ENCODE measurements around the gene OPN1SW. TPM values are rescaled to one million over a fixed set of nuclear protein-coding genes. Genes with fewer than 3 reads are reported as not detected.
A peak's percentile ranks its signal among the peaks of the same experiment; 100 is the strongest.

Gene OPN1SW
- total RNA-seq, 1 experiment from 2014 or later, result not detected

DNA sequence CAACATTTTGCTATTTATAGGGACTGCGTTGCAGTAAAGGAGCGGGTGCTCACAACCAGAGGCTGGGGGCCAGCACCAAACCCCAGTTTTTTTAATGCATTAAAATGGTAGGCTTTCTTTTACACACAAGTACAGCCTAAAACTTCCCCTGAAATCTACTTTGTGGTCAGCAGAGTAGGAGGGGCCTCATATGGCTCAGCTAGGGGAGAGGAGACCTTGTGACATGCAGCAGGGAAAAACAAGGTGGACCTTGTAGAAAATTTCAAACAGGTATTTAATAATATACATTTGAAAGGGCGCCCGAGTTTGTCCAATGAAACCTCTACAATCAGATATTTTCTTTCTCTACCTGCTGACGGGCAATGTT lies 17.6 kb upstream of the OPN1SW start:
- DNase-seq (ENCODE audit: low spot score), result no peak

DNA sequence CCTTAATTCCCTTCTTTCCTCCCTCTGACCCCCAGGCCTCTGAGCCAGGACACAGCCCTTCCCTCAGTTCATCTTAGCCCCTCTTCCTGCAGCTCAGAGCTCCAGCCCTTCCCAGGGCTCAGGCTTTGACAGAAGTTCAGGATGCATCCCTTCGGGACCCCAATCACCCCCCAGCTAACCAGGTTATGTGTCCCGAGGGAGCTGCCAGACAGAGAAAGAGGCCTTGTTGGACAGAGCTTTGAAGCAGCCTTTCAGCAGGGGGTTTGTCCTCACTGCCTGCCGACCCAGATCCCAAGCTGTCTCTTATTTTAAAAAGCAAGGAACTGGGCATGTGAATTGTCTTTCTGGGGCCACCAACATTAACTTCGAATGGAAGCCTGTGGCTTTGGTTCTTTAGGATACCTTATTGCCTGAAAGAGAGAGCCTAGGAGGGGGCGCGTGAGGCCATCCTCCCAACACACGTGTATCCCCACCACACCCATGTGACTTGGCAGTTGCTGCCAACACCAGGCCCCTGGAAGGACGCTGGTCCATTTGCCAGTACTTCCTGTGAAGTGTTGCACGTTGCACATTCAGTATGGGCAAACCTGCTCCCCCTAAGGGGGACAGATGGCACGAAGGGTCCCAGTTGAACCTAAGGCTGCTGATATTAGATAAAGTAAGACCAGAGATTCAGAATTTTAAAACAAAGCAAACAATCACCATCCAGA lies 17.0 kb upstream of the OPN1SW start:
- no peak for DNase-seq (ENCODE audit: low spot score)

DNA sequence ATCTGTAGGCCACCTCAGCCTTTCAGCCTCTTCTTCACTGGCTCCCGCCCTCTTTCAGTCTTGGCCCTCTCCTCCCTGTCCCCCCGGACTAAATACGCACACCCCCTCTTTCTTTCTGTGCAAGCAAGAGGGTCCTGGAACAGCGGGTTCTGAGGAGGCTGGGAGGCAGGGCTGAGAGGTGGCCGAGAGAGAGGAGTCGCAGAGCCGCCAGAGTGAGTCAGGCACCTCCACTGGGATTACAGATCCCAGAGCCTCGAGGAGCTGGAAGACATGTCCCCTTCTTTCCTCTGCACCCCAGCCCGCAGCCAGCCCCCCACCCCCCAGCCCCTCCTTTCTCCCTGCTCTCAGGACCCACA lies 16.4 kb upstream of the OPN1SW start:
- no peak for DNase-seq (ENCODE audit: low spot score)

DNA sequence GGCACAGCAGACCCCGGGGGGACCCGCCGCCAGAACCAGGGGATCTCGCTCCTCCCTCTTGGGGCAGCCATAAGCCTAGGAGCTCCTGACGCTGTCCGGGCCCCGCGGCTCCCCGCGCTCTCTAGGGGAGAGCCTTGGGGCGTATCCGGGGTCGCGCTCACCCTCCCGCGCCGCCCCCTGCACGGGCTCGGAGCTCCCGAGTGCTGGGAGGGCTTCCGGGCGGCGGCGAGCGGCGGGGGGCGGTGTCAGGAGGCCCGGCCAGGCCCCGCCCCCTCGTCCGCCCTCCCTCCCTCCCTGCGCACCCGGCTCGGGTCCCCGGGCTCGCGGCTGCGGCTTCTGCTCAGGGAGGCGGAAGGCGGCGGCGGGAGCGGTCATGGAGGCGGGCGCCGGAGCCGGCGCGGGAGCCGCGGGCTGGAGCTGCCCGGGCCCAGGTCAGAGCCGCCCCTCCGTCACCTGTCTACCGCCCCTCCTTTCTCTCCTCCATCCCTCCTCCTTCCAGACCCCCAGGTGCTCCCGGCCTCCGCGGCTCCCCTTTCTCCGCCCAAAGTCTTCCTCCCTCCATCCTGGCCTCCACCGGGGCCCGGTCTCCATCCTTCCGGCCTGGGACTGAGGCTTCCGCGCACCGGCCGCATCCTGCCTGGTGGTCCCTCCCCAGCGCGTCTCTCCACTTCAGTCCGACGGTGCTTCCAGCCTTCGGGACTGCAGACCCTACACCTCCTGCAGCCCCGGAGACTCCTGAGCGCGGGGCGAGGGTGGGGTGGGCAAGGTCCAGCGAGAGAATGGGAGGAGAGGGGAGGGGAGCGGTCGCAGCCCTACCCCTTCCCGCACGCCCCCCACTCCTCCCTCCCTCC lies 15.8 kb upstream of the OPN1SW start, which contains the start of gene CCDC136:
Gene CCDC136, plus strand, starts transcription at position 848 of the 851 bp plus-strand sequence. CDS start 444 bp downstream, outside the sequence.
- DNase-seq (ENCODE audit: low spot score), result peak; percentile 40

DNA sequence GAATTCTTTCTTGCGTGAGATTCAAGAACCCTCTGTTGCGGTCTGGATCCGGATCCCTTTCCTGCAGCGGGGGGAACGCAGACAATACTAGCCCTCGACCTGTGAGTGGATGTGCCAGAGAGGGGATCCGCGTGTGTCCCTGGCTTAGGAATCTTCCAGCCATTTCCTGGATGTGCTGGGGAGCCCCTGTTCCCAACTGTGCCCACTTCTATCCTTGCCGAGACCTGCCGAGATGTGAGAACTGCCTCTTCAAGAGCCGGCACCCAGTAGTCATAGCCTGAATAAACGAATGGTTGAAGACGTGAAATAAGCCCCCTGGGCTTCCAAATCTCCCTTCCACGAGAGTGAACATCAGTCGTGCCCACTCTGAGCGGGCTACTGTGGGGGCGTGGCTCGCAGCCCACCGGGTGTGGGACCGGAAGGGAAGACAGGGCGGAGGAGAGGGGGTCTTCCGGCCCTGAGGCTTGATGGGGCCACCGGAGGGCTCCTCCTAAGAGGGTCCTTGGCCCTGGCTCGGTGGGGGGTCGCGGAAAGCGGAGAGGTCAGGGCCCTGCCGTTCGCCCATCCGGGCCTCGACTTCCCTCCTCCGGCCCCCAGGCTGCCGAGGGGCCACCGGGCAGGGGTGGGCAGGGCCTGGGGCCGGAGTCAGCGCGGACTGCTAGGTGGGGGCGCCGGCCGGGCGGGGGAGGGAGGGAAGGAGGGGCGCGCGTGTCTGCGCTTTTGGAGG lies 14.9 kb upstream of the OPN1SW start:
- no peak for DNase-seq (ENCODE audit: low spot score)

DNA sequence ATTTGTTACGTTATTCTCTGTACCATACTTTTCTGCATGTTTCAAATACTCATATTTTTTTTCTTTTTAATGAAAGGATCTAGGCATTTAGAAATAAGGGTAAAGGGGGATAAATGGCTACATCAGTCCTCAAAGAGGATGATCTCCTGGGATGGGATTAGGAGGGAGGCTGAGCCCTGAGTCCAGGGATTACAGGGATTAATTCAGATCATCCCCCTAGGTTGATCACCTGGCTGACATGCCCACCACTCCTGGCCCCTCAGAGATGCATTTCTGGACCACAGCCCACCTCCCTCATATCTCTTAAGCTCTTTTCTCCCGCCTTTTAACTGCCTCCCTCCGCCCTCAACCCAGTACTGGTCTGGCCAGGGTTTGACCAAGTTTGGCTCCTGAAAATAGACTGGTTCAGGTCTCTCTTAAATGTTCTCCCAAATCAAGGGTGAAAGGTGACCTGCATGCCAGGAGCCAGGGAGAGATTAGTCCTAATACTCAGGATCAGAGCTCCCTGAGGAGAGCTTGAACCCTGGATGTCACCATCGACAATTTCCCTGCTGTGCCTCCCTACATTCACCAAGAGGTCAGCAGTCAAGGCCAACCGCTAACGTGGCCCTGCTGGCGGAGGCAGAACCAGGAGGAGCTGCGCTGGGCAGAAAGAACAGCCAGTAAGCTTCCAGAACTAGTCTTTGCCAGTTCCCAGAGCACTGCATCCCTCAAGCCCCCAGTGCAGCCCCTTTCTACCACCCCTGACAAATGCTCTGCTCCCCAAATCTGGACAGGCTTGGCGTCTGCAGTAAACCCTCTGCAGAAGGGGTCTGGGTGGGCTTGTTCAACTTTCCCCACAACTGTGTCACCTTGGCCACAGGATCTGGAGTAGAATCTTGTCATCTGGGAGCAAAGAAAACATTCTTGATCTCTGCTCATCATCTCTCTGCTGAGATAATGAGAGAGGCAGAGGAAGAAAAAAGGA lies 13.1 kb upstream of the OPN1SW start:
- DNase-seq (ENCODE audit: low spot score), result no peak

DNA sequence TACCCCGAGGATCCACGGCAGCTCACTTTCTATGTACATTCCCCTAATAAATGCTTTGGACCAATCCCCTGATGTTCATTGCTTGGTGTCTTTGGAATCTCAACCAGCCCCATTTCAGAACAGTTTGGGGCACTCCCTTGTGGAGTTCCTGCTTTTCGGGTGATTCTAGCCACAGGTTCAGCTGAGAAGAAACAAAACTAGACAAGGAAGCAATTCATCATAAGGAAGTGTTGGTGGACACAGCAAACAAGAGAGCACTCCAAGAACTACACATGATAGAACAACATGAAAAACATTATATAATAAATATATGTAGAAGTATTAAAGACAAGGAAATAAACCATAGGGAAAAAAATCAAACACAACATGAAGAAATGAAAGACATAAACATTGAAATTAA lies 10.1 kb upstream of the OPN1SW start:
- DNase-seq (ENCODE audit: low spot score), result no peak

DNA sequence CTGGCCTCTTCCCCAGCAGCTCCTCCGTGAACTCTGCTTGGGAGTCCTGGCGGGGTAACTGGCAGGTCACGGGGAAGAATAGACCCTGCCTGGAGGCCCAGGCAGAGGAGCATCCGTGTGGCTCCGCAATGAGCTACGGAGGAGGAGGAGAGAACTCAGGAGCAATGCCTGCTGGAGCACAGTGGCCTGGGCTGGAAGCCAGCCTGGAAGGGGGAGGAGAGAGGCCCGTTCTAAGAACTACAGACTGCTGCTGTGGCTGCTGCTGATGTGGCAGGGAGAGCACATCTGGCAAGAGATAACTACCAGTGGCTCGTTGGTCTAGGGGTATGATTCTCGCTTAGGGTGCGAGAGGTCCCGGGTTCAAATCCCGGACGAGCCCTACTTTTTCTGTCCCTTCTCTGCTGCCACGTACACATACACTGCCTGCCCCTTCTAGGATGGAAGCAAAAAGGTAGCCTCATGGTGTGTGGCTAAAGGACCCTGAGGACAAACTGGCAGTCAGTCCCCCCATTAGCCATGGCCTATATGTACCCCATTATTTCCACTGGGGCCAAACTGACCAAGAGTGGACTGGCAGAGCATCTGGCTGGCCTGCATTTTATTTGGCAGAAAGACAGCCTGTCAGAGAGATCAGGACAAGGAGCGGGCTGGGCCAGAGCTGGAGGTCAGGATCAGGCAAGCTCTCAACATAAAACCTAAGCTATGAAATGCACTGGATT lies 7.7 kb upstream of the OPN1SW start:
- peak; percentile 13 for DNase-seq (ENCODE audit: low spot score)

DNA sequence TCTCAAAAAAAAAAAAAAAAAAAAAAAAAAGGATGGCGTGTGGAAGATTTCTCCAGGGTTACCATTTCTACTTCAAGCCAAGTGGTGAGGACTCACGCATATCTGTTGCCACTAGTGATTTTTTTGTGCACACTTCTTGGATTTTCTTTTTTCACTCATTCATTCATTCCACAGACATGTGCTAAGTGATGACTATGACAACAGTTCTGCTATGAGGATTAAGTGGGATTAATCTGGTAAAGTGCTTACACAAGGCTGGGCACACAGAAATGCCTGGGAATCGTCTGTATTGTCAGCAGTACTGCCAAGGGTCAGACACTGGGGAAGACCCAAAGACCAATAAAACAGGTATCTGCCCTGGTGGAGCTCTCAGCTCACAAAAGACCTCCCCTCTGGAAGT lies 6.3 kb upstream of the OPN1SW start:
- DNase-seq (ENCODE audit: low spot score), result no peak

DNA sequence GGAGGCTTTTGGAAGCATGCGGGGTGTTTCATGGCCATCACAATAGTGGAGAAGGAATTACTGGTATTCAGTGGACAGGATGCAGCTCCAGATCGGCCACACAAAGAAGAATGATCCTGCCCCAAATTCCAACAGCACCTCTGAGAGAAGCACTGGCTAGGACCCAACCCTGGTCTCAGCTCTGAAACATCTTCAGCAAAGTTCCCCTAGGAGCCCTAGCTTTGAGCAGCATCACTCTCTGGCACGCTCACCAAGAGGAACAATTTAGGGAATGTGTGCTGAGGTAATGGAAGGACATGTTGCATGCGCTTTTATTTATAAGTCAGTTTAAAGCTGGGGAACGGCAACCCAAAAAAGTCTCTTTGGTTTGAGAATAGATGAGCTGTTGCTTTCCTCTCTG lies 5.5 kb upstream of the OPN1SW start:
- no peak for DNase-seq (ENCODE audit: low spot score)

DNA sequence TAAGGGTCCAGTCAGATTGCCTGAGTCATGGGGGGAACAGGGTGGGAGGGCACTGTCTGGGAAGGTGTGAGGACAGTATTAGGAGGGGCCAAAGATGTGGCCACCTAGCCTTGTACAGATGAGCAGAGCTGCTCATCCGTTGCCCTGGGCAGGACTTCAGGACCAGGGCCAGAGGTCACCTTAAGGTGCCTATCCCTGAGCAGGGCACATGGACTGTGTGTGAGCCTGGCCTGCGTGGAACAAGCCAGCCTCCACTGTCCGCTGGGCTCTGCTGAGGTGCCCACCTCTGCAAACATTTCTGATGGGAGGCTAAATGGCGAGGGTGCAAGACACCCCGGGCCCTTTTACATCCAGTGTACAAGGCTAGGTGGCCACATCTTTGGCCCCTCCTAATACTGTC lies 3.4 kb upstream of the OPN1SW start:
- DNase-seq (ENCODE audit: low spot score), result no peak

DNA sequence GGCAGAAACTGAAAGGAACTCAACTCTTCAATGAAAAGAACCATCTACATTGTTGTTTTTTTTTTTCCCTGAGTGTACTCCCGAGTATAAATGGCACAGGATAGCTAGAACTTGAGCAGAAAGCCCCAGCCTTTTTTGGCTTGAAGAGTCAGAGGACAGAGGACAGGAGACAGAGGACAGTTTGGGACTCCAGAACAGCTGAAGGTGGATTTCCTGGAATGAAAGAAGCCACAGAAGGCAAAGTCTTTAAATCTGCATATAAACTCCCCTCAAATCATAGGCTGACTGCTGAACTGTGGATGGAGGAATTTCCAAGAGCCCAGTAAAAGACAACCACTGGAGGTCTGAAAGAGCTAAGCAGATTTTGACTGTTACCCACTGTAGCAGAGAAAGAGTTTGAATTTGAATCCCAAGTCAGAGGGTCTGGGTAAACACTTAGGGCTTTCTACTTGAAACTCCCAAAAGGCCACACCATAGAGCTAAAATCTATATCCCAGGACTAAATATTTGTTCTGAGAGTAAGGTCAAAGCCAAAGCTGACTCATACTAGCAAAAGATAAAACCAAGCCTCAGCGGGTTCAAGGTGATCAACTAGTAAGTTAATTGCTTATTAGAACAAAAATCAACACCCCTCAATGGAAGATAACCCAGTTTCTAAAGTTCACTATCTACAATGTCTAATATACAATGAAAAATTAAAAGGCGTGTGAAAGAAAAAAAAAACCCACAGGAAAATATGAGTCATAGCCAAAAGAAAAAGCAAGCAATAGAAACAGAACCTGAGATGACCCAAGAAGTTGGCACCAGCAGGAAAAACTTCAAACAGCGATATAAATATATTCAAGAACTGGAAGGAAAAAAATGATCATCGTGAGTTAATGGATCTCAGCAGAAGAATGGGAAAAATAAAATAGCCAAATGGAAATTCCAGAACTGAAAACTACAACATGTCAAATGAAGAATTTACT lies 1.8 kb upstream of the OPN1SW start:
- DNase-seq (ENCODE audit: low spot score), result peak; percentile 15

DNA sequence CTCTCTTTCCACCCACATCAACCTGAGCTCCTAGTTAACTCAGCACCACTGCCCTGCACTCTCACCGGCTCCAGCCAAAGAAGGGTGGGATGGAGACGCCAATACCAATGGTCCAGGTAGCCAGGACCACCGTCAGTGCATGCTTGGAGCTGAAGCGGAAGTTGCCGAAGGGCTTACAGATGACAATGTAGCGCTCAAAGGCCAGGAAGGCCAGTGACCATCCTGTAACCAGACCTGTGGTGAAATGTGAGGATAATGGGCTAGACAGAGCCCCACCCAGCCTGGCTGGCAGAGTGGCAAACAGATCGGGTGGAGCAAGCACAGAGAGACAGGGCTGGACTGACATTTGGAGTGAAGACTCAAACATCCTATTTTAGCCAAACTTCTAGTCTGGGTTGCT lies 673 bp downstream of the OPN1SW start:
- no peak for DNase-seq (ENCODE audit: low spot score)

DNA sequence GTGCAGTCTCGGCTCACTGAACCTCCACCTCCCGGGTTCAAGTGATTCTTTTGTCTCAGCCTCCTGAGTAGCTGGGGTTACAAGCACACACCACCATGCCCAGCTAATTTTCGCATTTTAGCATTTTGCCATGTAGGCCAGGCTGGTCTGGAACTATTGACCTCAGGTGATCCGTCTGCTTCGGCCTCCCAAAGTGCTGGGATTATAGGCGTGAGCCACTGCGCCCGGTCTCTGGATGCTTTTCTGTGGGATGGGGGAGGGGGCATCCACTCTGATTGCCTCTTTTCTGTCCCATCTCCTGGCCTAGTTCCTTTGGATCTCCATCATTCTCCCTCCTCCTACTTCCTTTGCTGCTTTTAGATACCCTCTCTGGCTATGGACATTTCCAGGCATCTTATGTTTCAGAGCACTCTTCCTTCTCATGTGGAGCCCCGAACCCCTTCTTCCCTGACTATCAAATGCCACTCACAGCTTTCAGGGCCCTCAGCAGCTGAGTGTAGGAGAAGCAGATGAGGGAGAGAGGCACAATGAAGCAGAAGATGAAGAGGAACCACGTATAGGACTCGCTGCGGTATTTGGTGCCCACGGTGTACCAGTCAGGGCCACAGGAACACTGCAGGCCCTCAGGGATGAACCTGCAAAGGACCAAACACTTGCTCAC lies 1.4 kb downstream of the OPN1SW start:
- DNase-seq (ENCODE audit: low spot score), result no peak

DNA sequence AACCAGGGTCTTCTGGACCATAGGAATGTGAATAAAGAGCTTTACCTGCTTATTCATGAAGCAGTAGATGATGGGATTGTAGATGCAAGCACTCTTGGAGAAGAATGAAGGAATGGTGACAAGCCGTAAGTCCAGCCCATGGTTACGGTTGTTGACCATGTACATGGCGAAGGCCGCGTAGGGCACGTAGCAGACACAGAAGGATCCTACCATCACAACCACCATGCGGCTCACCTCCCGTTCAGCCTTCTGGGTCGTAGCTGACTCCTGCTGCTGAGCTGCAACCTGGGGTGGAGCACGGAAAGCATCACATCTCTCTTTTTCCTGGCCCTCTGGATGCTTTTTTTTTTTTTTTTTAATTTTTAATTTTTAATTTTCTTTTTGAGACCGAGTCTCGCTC lies 2.0 kb downstream of the OPN1SW start:
- DNase-seq (ENCODE audit: low spot score), result no peak

DNA sequence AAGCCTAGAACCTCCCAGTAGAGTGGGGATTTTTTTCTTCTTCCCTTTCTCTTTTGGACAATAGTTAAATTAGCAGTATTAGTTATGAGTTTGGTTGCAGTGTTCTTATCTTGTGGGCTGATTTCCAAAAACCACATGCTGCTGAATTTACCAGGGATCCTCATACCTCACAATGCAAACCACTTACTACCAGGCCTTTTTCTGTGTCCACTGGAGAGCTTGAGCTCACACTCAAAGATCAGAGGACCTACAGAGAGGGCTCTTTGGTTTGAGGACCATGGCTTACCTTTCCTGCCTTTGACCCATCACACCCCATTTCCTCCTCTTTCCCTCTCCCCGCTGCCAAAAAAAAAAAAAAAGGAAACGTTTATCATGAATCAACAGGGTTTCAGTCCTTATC lies 5.4 kb downstream of the OPN1SW start:
- DNase-seq (ENCODE audit: low spot score), result no peak

DNA sequence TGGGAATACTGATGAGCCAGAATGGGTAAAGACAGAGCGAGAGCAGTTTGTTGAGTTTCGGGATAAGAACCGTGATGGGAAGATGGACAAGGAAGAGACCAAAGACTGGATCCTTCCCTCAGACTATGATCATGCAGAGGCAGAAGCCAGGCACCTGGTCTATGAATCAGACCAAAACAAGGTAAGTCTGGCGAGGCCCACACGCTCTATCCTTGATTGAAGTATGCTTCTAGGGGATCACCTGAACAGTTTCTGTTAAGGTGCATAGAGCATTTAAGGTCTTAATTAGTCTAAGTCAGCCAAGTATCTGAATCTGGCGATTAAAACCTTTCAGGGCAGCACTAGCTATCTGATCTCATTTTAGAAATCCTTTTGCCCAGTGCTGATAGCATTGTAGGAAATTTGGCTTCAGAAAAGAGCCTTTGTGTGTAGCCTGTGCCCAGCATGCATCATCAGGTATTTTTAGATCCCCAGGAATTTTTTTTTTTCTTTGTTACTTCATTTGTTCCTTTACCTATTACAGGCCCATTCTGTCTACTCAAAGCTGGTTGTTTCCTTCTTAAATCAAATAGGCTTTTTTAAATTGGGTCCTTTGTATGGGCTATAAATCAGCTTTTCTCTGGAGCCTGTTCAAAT lies 8.0 kb downstream of the OPN1SW start:
- DNase-seq (ENCODE audit: low spot score), result no peak

DNA sequence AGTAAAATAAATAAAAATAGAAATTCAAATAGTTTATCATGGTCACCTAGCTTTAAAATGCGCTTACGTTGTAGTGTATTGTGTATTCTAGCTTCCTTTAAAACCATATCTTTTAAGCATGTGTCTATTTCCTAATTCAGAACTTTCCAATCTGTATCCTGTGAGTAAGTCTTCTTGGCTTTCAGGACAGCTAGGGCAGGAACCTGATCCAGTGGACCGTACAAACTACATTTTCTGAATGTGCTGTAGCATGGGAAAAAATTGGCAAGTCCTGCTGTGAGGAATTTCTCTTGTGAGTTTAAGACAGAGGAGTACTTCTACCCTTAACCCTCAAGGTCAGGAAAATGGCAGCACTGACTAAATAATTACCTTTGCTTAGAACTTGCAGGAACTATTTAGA lies 12.1 kb downstream of the OPN1SW start:
- no peak for DNase-seq (ENCODE audit: low spot score)

DNA sequence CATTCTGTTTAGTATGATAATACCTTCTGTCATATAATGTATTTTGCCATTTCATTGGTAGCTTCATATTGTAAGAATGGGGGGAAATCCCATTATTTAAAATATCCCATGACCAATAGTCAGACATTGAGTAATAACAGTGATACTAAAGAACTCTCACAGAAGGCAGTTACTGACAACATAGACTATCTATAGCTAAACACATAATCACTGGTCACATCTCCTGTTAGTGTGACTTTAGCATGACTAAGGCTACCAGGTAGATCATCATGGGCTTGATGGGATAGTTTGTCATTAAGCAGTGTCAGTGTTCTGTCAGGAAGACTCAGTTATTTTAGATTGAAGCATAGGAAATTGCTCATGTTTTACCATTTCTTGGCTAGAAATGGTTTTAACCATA lies 16.4 kb downstream of the OPN1SW start:
- DNase-seq (ENCODE audit: low spot score), result no peak

Measured in A172 (cell line).